Spleen (tissue), 11 donors: Measurements from ENCODE around the gene ZG16. TPM values are rescaled to one million over a fixed set of nuclear protein-coding genes. Genes with fewer than 3 reads are reported as not detected.
A peak's percentile ranks its signal among the peaks of the same experiment; 100 is the strongest.

Source experiments
- DNase-seq: peaks from one replicate; pipeline ENCODE4 v3.0.0-alpha.2; 2020
- H3K27ac ChIP-seq, 8 donors: fragments of 200-600 bp; sonication (generic) in 7 of 8; 1 replicate in 4 of 8; 2 replicates in 4 of 8; pipeline versions ENCODE4 v1.5.0 to v1.8.0; 2016 to 2021; ENCODE audit warnings: inconsistent platforms in 4 of 8, mild to moderate bottlenecking in 4 of 8, moderate library complexity in 1 of 8
- H3K27me3 ChIP-seq, 7 donors: fragments of 200-600 bp; sonication (generic) in 6 of 7; replicated peaks in 1 of 7; 1 replicate in 4 of 7; 2 replicates in 3 of 7; pipeline versions ENCODE4 v1.5.0 to v1.8.0; 2016 to 2021; ENCODE audit warnings: inconsistent platforms in 3 of 7, mild to moderate bottlenecking in 1 of 7
- H3K36me3 ChIP-seq, 6 donors: fragments of 200-600 bp; sonication (generic) in 5 of 6; 1 replicate in 4 of 6; 2 replicates in 2 of 6; pipeline versions ENCODE4 v1.5.0 to v1.8.0; 2016 to 2021; ENCODE audit warnings: inconsistent platforms in 2 of 6
- H3K4me1 ChIP-seq, 6 donors: fragments of 200-600 bp; sonication (generic) in 5 of 6; 1 replicate in 3 of 6; 2 replicates in 3 of 6; pipeline versions ENCODE4 v1.5.0 to v1.8.0; 2016 to 2021; ENCODE audit warnings: inconsistent platforms in 3 of 6
- H3K4me3 ChIP-seq, 8 donors: fragments of 200-600 bp; sonication (generic) in 7 of 8; 1 replicate in 4 of 8; 2 replicates in 4 of 8; pipeline versions ENCODE4 v1.5.0 to v1.8.0; 2016 to 2021; ENCODE audit warnings: inconsistent platforms in 4 of 8, mild to moderate bottlenecking in 4 of 8, moderate library complexity in 2 of 8
- H3K9me3 ChIP-seq, 8 donors: fragments of 200-600 bp; sonication (generic) in 7 of 8; 1 replicate in 4 of 8; 2 replicates in 4 of 8; pipeline versions ENCODE4 v1.5.0 to v1.8.0; 2016 to 2021; ENCODE audit warnings: inconsistent platforms in 4 of 8
- POLR2A ChIP-seq, 3 donors: fragments of 450-650 bp; IDR thresholded peaks; one replicate each; pipeline ENCODE4 v1.5.1; 2017; ENCODE audit warnings: antibody characterized with exemption in 3 of 3, mild to moderate bottlenecking in 1 of 3
- POLR2AphosphoS5 ChIP-seq, 3 donors: sonication (generic); formaldehyde crosslinking; IDR thresholded peaks; one replicate each; pipeline ENCODE4 v1.5.1; 2017; ENCODE audit warnings: antibody characterized with exemption in 3 of 3
- WGBS, 5 donors: extraction: QIAGEN DNeasy Blood & Tissue Kit in 3 of 5; methylation state at CpG; one replicate each; pipeline versions ENCODE4 v1.1.5 to v1.1.7; 2013 to 2018; 5-methylcytosine and 5-hydroxymethylcytosine counted together
- intact Hi-C: fragments of 100-400 bp; cut with DNase I; formaldehyde crosslinking; loops from one replicate; pipeline ENCODE4 v1.15.0; 2023; ENCODE audit warnings: low total_unique reads
- polyA plus RNA-seq, 3 donors: library from polyadenylated mRNA; stranded (reverse); fragments of 200-250 nt; gene quantifications; one replicate each; pipeline ENCODE4 v1.2.1, GENCODE V29; 2013
- total RNA-seq, 7 donors: library from RNA; depleted of rRNA in 3 of 7; stranded (reverse); fragments of >200 nt in 3 of 7; fragmentation: NEBNext Ultra II Directional in 4 of 7; extraction: Animal tissue kit (Norgen Biotek cat#: 25700) in 4 of 7; gene quantifications; one replicate each; pipeline versions ENCODE4 v1.1.0 to v1.2.1, GENCODE V29; 2016 to 2021
- TF ChIP-seq, protein P1 (sequence below), 11 experiments: fragments of 200-600 bp in 7 of 11; fragments of 450-650 bp in 4 of 11; sonication (generic) in 4 of 11; IDR thresholded peaks in 8 of 11; conservative IDR thresholded peaks in 3 of 11; 1 replicate in 7 of 11; 2 replicates in 4 of 11; pipeline versions ENCODE4 v1.4.0 to v1.8.0; 2016 to 2021; ENCODE audit warnings: antibody characterized with exemption in 11 of 11, inconsistent platforms in 4 of 11, mild to moderate bottlenecking in 1 of 11
- donor health status: healthy with polysubstance abuse.
- donor health status: DM: no; HTN: no; CAD: no; lungs with moderate emphysema.
- donor health status: DM: no; HTN: no; CAD: no.
- donor health status: Bipolar disorder and iron deficiency.
- donor health status: healthy.
- donor health status: DM: no; HTN: no; CAD: no.
- donor health status: DM: yes; HTN: yes; CAD: no.

The ZG16 gene
- total and polyA plus RNA-seq, 10 donors, result 0.06 to 0.07 TPM; not detected in 8

- peak overlapping the region; percentile 67 to 98 (median 81) for H3K4me3 ChIP-seq
- WGBS, 5 donors, result 3 to 6% (median 5%) methylated on average over 30 to 39 of the region's 39 CpGs
- TF ChIP-seq, protein P1, sequence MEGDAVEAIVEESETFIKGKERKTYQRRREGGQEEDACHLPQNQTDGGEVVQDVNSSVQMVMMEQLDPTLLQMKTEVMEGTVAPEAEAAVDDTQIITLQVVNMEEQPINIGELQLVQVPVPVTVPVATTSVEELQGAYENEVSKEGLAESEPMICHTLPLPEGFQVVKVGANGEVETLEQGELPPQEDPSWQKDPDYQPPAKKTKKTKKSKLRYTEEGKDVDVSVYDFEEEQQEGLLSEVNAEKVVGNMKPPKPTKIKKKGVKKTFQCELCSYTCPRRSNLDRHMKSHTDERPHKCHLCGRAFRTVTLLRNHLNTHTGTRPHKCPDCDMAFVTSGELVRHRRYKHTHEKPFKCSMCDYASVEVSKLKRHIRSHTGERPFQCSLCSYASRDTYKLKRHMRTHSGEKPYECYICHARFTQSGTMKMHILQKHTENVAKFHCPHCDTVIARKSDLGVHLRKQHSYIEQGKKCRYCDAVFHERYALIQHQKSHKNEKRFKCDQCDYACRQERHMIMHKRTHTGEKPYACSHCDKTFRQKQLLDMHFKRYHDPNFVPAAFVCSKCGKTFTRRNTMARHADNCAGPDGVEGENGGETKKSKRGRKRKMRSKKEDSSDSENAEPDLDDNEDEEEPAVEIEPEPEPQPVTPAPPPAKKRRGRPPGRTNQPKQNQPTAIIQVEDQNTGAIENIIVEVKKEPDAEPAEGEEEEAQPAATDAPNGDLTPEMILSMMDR (IDR thresholded peaks at IDR 0.05 in 8 of 11, conservative IDR thresholded peaks at IDR 0.05 in 3 of 11), result no peak
- TF ChIP-seq POLR2AphosphoS5 (IDR thresholded peaks at IDR 0.05), result no peak
- no peak for TF ChIP-seq POLR2A (IDR thresholded peaks at IDR 0.05)
- H3K9me3 ChIP-seq, result no peaks in the 10 kb centered on the region
- H3K27me3 ChIP-seq, result peaks cover 0 to 19% (median 10%) of the 10 kb centered on the region in 7 donors
- peak overlapping the region; percentile 92 to 99 (median 98) for H3K27ac ChIP-seq
- intact Hi-C loops, result no loop called here
- H3K4me1 ChIP-seq, result peaks cover 42 to 93% (median 80%) of the 10 kb centered on the region in 6 donors
- DNase-seq, result peak; percentile 89
- peaks cover 0 to 33% (median 16%) of the 10 kb centered on the region in 6 donors for H3K36me3 ChIP-seq
Observed at GRCh38 chr16:29815032-29815721, 37.1 kb downstream of the ZG16 start.

GRCh38 chr16:29815793-29816693 is 38.0 kb downstream of the ZG16 start, which contains the start of gene PAGR1:
TSS of gene PAGR1 (plus strand) at chr16:29816152. CDS start at chr16:29816526, 374 bp downstream.
- TF ChIP-seq, protein P1 (IDR thresholded peaks at IDR 0.05 in 8 of 11, conservative IDR thresholded peaks at IDR 0.05 in 3 of 11), result peak; percentile 81 to 99 (median 95)
- TF ChIP-seq POLR2A (IDR thresholded peaks at IDR 0.05) (peak in 2 of 3 donors; percentile 20 to 44), POLR2AphosphoS5 (IDR thresholded peaks at IDR 0.05) (peak; percentile 95 to 96 (median 95))
- Histone ChIP-seq H3K4me3 (peak within 1 kb of the TSS; percentile 67 to 98 (median 81)), H3K36me3 (peaks cover 0 to 27% (median 13%) of the 10 kb centered on the region in 6 donors), H3K4me1 (peaks cover 35 to 93% (median 75%) of the 10 kb centered on the region in 6 donors), H3K27me3 (peaks cover 0 to 19% (median 10%) of the 10 kb centered on the region in 7 donors), H3K27ac (peak within 1 kb of the TSS; percentile 92 to 99 (median 98)), H3K9me3 (no peaks in the 10 kb centered on the region)
- intact Hi-C loops, result no loop called here
- DNase-seq, result peak; percentile 99
- 0 to 1% (median 1%) methylated on average over 35 to 70 of the region's 70 CpGs for WGBS, 5 donors

GRCh38 chr16:29816694-29817441 is 38.8 kb downstream of the ZG16 start:
- WGBS, 5 donors, result 0 to 1% (median 1%) methylated on average over 34 to 37 of the region's 37 CpGs

More at GRCh38 chr16:29816694-29817441, 38.8 kb downstream of the ZG16 start:
- H3K9me3 ChIP-seq, result no peaks in the 10 kb centered on the region
- peaks cover 0 to 12% (median 6%) of the 10 kb centered on the region in 7 donors for H3K27me3 ChIP-seq
- intact Hi-C loops, result no loop called here
- peak; percentile 93 for DNase-seq
- peak overlapping the region; percentile 67 to 98 (median 81) for H3K4me3 ChIP-seq
- peak overlapping the region; percentile 92 to 99 (median 98) for H3K27ac ChIP-seq
- H3K36me3 ChIP-seq, result peaks cover 0 to 27% (median 13%) of the 10 kb centered on the region in 6 donors
- TF ChIP-seq, protein P1 (IDR thresholded peaks at IDR 0.05 in 8 of 11, conservative IDR thresholded peaks at IDR 0.05 in 3 of 11), result no peak
- TF ChIP-seq POLR2AphosphoS5 (IDR thresholded peaks at IDR 0.05), result peak in 1 of 3 donors; percentile 5
- peaks cover 35 to 93% (median 75%) of the 10 kb centered on the region in 6 donors for H3K4me1 ChIP-seq
